T-helper 2 cell treated with Interferon-gamma antibody and Interleukin-4, amounts not matched to agents 100 ng/mL and 5 ng/mL, for 36 hours (primary cell): ENCODE data around the gene FRMPD3. TPM values are rescaled to one million over a fixed set of nuclear protein-coding genes. Genes with fewer than 3 reads are reported as not detected.
"Not testable (repeated sequence)": the region's sequence is repeated elsewhere in the genome, so short reads cannot be mapped to it uniquely, and the experiment has no call there.

Experiments used
- intact Hi-C: fragments of 100-400 bp; cut with micrococcal nuclease; formaldehyde crosslinking; loops from one replicate; pipeline ENCODE4 v1.15.1; 2023
- total RNA-seq: library from RNA; stranded (reverse); gene quantifications from 2 replicates; pipeline ENCODE4 v1.2.3, GENCODE V29; 2022

Gene FRMPD3
- 0.02 TPM in 1 of 2 replicates, not detected in the other for total RNA-seq

DNA sequence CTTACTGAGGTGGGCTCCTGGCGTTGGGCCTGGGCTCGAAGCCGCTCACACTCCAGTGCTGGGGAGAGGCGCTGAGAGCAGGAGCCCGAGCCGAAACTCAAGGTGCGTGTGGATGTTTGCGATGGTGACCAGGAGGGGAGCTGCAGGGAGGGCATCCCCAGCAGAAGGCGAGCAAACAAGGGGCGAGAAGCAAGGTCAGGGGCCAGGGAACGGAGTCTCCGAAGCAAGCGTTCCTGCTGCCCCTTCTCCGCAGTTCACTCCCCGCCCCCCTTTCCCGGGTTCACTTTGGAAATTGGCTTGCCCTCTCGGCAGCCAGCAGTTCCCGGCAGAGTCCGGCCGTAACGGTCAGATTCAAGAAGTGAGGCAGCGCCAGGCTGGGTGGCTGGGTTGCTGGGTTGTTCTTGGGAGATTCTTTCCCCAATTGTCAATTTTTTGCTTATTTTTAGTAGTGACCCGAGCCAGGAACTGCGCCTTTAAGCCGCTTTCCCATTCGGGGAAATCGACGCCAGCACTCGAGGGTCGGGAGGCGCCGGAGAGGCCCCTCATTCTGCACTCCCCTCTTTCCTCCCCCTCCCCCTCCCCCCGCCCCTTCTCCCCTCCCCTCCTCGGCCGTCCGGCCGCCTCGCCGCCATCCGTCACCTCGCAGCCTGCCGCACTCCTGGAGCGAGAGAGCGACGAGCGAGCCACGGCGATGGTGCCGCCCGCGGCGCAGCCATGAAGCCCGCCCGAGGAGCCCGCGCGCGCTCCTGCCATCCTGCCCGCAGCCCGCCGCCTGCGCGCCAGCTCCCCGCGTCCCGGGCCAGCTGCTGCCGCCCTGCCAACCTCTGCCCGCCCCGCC is at the start of gene FRMPD3:
Gene FRMPD3 (plus strand): TSS at position 655 of the 838 bp plus-strand sequence. CDS start 76,937 bp downstream, outside the sequence.
- intact Hi-C loops: loop anchor here (10.0 kb wide), 1 partner anchor 554 kb away; no protein-coding TSS in a partner anchor

DNA sequence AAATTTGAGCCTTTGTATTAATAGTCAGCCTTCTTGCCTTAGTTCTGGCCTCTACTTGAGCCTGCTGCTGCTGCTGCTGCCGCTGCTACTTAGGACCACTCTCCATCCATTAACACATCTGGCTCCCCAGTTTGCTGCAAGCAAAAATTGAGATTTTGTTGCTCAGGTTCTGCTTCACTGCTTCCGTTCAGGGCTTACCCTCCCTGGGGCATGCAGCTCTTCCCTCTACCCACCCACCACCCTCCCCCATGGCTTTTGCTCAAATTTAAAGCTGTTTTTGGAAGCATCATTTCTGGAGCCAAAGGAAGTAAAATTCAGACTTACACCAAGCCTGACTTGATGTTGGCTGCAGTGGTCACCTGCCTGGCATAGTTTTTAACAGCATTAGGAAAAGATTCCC is 28.9 kb upstream of the FRMPD3 start:
- intact Hi-C loops: loop anchor here (10.0 kb wide), 1 partner anchor 426 kb away; no protein-coding TSS in a partner anchor

DNA sequence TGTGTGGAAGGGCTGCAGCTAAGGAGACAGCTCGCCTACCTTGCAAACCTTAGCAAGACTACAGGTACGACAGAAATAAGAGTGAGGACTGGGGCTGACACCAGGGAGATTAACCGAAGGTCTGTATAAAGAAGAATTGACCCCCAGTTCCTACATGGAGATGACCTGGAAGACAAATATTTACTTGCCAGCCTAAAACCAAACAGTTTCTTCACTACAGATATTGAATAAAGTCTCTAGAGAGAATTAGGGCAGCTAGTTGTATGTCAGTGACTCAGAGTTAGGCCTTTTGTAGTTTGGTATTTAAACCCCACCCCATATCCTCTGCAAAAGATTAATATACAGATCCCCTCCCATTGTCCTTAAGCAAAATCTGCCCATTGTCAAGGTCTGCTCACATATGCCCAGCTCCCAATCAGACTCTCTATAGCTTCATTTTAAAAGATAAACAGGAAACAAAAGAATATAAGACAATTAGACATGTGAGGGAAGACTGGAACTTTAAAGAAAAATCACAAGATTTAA is 28.1 kb upstream of the FRMPD3 start:
- intact Hi-C loops: loop anchor here (10.0 kb wide), 1 partner anchor 427 kb away; no protein-coding TSS in a partner anchor

DNA sequence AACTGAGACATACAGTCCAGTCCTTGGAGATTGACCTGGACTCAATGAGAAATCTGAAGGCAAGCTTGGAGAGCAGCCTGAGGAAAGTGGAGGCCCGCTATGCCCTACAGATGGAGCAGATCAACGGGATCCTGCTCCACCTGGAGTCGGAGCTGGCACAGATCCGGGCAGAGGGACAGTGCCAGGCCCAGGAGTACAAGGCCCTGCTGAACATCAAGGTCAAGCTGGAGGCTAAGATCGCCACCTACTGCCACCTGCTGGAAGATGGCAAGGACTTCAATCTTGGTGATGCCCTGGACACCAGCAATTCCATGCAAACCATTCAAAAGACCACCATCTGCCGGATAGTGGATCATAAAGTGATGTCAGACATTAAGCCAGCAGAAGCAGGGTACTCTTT is 20.4 kb upstream of the FRMPD3 start:
- intact Hi-C loops: loop anchor here (10.0 kb wide), 1 partner anchor 434 kb away; no protein-coding TSS in a partner anchor

DNA sequence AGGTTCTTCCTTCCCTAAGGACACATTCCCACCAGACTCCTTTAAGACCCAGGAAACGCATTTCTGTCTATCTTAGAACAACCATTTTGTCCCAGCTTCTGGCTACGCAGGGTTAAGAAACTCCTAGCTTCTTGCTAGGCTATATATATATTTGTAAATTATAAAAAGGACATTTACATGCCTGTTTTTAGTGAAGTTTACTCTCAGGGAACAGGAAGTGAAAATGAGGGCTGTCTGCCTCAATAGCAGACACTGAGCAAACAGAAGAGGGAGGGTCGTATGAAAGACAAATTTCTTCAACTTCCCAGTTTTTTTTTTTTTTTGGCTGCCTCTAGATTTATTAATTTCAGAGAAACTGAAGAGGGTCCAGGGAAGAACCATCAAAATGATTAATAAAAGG is 9.3 kb upstream of the FRMPD3 start:
- intact Hi-C loops: loop anchor here (10.0 kb wide), 1 partner anchor 545 kb away; no protein-coding TSS in a partner anchor

DNA sequence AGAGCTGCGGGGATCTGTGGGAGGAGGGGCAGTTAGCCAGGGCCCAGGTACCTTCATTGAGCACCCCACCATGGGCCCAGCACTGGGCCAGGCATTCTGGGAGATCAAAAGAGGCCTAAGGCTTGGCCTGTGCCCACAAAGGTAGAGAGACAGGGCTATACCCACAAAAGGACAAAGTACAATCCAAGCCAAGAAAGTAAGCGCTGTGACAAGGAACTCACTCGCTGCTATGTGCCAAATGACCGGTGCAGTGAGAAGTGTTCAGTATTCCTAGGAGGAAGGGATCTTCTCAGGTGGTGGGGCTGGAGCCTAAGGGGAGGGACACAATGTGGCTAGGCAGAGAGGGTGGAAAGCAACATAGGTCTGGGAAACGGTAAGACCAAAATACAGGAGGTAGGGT is 8.8 kb upstream of the FRMPD3 start:
- intact Hi-C loops: loop anchor here (10.0 kb wide), 1 partner anchor 546 kb away; no protein-coding TSS in a partner anchor

DNA sequence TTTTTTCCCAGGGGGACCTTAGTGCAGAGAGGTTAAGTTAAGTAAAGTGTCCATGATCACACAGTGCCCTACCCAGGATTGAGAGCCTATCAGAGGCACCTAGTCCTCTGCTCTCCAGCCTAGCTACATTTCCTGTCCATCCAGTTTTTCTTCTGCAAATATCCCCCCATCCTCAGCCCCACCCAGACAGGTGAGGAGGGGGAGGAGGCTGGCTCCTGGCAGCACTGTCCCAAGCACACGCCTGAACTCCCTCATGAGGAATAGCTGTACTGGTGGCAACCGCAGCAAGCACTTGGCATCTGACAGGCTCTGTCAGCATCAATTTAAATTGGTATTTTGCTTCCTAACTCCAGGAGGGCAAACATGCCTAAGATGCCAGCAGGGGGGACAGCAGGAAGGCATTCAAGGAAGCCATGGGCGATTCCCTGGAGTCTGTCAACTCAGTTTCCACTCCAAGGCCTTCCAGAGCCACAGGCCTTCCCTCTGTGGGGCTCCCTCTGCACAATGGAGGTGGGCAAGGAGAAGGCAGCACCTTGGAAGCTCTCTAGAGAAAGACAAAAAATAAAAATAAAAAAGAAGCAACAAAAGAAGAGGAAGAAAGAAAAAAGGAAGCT is 6.4 kb upstream of the FRMPD3 start:
- intact Hi-C loops: loop anchor here (10.0 kb wide), 1 partner anchor 548 kb away; no protein-coding TSS in a partner anchor

DNA sequence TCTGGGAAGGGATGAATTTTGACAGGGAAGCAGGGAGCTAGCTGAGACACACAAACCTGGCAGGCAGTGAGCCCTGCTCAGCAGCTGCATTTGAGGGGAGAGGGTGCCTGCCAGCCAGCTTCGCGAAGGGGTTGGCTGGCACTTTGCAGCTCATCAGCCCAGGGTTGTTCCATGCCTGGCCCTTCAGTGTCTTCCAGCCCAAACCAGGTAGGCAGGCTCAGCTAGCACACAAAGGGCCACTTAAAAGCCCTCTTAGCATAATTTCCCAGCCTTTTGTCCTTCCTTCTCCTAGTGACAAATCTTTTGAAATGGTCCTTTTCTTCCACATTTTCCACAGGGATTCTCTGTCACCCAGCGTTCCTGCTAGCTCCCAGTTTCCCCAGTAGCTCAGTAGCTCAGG is 4.3 kb upstream of the FRMPD3 start:
- intact Hi-C loops: loop anchor here (10.0 kb wide), 1 partner anchor 550 kb away; no protein-coding TSS in a partner anchor

DNA sequence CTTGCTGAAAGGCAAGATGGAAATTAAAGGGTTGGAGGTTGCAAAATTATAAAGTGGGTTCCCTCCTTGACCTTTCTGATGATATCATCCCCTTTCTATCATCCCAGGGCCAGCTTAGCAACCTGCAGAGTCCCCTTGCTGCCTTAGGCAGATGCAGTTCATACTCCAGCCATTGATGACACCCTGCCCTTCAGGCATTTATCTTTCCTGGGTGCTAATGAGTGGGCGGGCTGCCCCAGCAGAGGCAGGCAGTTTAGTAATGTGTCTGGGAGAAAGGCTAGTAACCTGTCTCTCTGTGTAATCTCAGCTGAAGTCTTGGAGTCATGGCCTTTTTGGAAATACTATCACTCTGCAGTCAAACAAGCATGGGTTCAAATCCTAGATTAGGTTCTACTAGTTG is 3.8 kb upstream of the FRMPD3 start:
- intact Hi-C loops: loop anchor here (10.0 kb wide), 1 partner anchor 551 kb away; no protein-coding TSS in a partner anchor

DNA sequence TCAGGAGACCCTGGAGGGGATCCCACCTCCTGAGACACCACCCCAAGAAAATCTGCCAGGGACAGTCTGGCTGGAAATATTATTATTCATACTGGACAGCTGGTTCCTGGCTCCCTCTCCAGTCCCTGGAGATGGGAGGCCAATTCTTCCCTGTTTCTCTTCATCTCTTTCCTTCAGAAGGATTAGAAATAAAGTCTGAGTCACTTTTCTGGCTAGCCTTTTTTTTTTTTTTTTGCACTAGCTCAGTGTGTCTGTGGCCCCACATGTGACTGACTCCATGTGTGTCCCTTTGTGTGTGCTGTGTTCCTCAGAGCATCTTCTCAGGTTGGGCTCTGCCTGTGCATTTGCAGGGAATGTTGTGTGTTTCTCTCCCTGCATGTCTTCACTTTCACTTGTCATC is 1.8 kb upstream of the FRMPD3 start:
- intact Hi-C loops: loop anchor here (10.0 kb wide), 1 partner anchor 553 kb away; no protein-coding TSS in a partner anchor

DNA sequence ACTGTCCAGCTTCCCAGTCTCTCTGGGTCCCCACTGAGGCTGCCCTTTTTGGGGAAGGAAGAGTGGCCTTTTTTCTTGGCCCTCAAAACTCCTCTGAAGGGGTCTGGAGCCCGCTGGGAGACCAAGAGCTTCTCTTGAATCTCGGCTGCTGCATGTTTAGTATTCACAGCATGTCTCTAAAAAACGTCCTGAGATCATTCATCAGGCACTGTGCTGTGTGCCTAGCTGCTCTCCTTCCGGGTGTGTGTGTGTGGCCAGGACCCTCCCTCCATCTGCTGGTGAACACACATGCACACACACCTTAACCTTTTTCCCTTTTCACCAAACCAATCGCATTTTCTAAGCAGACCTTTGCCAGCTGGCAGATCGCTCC is 841 bp upstream of the FRMPD3 start:
- intact Hi-C loops: loop anchor here (10.0 kb wide), 1 partner anchor 554 kb away; no protein-coding TSS in a partner anchor

DNA sequence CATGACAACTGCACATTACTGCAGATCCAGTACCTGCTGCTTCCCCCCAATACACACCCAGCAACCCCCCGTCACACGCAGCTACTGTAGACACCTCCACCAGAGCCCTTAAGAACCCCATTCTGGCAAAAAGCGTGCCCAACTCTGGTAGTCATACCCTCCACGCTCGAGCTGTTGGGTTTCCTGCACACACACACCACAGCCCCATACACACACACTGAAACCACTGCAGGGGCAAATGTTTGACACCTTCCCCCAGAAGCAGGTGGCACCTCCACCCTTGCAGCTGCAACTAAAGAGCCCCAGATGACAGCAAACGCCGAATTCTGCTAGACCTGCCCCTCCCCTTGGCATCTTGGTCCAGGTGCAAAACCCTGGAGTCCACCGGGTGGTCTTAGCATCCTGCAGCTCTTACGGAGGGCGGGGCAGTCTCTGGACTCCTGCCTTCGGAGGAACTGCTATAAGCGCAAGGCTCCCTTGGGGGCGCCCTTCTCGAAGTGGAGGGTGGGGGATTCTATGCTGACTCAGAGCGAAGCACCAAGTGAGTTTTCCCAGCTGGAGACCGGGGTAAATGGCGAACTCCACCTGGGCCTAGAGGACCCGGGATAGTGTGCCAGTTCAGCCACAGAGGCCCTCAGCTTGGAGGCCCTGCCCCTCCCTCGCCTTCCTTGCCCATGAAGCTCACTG is 1.5 kb downstream of the FRMPD3 start:
- intact Hi-C loops: no loop called here

DNA sequence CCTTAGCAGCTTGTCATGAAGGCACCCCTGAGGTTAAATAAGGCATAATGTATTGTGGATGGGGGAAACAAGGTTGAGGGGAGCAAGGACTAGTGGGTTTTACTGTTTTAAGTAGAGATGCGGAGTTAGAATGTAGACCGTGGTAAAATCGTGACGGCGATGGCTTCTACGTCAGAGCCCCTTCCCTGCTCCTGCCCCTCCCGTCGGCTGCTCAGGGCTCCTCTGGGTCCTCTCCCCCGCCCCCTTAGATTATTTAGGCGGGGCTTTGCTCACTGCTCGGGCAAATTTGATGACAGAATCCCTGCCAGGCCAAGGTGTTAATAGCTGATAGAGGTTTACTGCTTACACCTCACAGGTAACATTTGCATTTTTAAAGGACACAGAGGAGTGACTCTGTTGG is 2.3 kb downstream of the FRMPD3 start:
- intact Hi-C loops: no loop called here

DNA sequence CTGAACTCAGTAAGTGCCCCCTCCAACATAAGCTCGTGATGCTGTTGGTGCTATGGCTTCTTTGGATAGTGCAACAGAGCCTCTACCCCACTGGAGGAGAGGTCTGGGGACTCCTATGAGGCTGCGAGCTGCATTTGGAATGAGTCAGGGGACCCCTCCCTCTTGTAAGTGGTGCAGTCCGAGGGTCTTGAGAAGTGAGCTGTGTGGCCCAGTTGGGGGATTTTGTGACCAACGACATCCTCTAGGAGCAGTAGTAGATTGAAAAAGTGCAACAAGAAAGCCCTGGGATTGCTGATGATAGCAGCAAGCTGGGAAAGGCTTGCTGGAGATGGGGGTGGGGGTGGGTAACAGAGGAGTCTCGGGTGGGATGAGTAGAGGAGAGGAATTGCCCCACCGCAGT is 3.1 kb downstream of the FRMPD3 start:
- intact Hi-C loops: no loop called here

DNA sequence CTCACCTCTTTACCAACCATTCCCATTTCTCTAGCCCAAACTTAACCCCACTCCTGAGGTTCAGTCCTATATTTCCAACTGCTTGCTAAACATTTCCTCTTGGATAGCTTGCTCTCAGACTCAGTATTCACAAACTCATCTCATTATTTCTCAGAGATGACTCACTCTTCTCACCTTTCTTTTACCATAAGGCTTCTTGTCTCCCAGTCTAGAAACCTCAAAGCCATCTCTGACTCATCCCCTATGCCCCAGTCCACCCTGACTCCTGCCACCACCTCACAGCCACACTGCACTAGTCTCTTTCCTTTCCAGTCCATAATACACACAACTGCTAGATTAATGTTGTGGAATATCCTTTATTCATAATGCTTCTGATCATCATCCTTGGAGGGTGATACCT is 4.8 kb downstream of the FRMPD3 start:
- intact Hi-C loops: no loop called here

DNA sequence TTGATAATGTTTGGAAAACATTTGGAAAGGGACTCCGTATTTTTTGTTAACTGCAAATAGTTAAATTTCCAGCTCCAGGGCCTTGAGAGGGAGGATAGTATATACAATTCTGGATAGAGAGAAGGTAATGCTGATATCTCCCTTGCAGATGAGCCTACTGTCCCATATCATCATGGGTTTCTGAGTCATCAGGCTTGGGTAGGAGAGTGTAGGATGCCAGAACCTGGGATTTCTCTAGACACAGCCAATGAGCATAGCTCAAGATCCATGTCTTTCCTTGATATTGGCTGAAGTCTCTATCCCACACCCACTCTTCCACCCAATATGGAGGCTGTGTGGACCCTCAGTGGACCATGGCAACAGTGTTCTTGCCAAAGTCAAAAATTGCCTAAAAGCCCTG is 7.8 kb downstream of the FRMPD3 start:
- intact Hi-C loops: no loop called here

DNA sequence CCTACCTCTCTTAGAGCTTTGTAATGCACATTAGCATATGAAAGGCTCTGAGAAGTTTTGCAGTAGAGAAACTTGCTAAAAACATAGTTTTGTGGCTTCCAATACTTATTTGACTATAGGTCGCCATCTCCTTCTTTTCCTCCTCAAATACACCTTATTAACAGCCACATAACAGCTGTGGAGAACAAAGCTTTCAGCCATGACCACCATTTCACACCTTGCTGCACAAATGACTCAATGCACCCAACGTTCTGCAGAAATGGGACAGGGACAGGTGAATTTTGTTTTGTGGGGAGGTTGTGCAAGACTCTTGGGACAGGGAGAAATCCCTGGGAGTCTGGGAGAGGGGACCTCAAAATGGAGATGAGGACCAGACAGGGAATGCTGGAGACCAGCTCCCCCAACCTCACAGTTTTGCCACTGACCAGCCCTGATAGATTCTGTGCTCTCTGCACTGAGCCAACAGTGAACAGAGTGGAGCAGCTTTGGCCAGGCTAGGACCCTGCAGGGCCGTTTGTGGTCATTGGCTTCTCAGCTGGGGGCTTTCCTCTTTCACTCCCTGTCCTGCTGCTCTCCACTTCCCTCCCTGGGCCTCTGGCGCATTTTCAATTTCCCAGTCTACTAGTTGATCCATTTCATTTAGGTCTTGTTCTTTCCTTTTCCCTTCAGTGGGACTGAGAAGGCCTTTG is 16.6 kb downstream of the FRMPD3 start:
- intact Hi-C loops: no loop called here

DNA sequence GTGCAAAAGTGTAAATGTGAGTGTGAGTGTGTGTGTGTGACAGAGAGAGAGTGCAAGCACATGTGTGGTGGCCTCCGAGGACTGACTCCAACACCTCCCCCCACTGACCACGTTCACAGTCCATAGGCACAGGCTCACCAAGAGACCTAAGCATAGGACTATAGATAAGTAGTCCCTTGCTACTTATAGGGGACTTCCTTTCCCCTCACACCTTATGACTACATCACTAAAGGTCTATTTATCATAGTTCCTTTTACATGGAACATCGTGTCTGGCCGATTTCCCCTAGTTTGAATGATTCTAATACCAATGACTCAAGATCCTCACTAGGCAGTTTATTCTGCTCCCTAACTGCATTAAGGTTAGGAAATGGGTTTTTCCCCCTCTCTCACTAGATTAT is 17.8 kb downstream of the FRMPD3 start:
- intact Hi-C loops: no loop called here

DNA sequence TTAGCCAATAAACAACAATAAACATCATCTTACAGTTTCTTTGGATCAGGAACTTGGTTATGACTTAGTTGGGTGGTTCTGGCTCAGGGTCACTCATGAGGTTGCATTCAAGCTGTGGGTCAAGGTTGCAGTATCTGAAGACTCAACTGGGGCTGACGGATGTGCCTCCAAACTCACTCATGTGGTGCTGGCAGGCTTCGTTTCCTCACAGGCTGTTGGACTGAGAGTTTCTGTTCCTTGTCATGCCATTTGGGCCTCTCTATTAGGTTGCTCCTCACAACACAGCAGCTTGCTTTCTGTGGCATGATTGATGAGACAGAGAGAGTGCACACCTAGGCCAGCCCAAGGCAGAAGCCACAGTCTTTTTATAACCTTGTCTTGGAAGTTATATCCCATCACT is 20.7 kb downstream of the FRMPD3 start:
- intact Hi-C loops: no loop called here

DNA sequence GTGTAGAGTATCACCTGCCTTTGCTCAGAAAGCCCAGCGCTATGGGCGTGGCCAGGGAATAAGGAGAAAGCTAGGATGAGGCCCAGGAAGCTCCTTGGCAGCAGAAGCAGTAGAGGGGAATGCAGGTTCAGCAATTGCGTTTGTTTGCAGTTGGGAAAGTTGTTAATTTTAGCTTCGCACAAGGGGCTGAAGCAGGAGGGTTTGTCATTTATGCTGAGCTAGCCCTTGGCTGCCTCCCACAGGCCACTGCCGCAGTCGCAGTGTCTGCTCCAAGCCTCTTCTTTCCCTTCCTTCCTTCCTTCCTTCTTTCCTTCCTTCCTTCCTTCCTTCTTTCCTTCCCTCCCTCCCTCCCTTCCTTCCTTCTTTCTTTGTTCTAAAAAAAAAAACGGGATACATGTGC is 21.5 kb downstream of the FRMPD3 start:
- intact Hi-C loops: no loop called here

DNA sequence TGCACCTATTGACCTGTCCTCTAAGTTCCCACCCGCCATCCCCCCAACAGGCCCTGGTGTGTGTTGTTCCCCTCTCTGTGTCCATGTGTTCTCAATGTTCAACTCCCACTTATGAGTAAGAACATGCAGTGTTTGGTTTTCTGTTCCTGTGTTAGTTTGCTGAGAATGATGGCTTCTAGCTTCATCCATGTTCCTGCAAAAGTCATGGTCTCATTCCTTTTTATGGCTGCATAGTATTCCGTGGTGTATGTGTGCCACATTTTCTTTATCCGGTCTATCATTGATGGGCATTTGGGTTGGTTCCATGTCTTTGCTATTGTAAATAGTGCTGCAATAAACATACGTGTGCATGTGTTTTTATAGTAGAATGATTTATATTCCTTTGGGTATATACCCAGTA is 22.0 kb downstream of the FRMPD3 start:
- intact Hi-C loops: not testable (repeated sequence)
